NT2/D1 (cell line): ENCODE results near the gene SCN8A.

Experiments used
- DNase-seq: peaks from one replicate; pipeline ENCODE4 v3.0.0-alpha.2; 2011; ENCODE audit warnings: low read depth, low spot score
- H3K27me3 ChIP-seq: 2 replicates; pipeline ENCODE4 v1.6.0; 2011; ENCODE audit warnings: mild to moderate bottlenecking; ENCODE audit not compliant: insufficient read length, insufficient read depth
- H3K36me3 ChIP-seq: 2 replicates; pipeline ENCODE4 v1.6.1; 2011; ENCODE audit warnings: mild to moderate bottlenecking, low read length, mixed read lengths; ENCODE audit not compliant: insufficient read depth, insufficient read length
- H3K4me1 ChIP-seq: 2 replicates; pipeline ENCODE4 v1.5.1; 2011; ENCODE audit not compliant: insufficient read depth, insufficient read length
- H3K4me3 ChIP-seq: 2 replicates; pipeline ENCODE4 v1.5.1; 2011; ENCODE audit warnings: low read depth; ENCODE audit not compliant: insufficient read length
- H3K9ac ChIP-seq: 2 replicates; pipeline ENCODE4 v1.6.0; 2011; ENCODE audit warnings: low read depth; ENCODE audit not compliant: insufficient read length
- H3K9me3 ChIP-seq: 2 replicates; pipeline ENCODE4 v1.5.1; 2011; ENCODE audit warnings: mild to moderate bottlenecking, low read length; ENCODE audit not compliant: insufficient read depth
- SUZ12 ChIP-seq: IDR thresholded peaks from 2 replicates; pipeline ENCODE4 v1.6.1; 2011; ENCODE audit not compliant: insufficient read length, insufficient read depth; ENCODE audit errors: extremely low read depth
- YY1 ChIP-seq: IDR thresholded peaks from 2 replicates; pipeline ENCODE4 v1.6.1; 2011; ENCODE audit not compliant: insufficient read length, insufficient read depth
- ZNF274 ChIP-seq: IDR thresholded peaks from 2 replicates; pipeline ENCODE4 v1.6.1; 2011; ENCODE audit warnings: mild to moderate bottlenecking, low read depth, low read length

Gene SCN8A

GRCh38 chr12:51821440-51822260 is 230.6 kb downstream of the SCN8A start:
- Histone ChIP-seq H3K27me3 (peaks cover 3% of the 10 kb centered on the region), H3K9me3 (peaks cover 16% of the 10 kb centered on the region; the same call in 1 of the 2 replicates), H3K36me3 (peaks cover 25% of the 10 kb centered on the region), H3K4me3 (peak overlapping the region; percentile 81), H3K9ac (peak overlapping the region; percentile 93), H3K4me1 (peaks cover 12% of the 10 kb centered on the region)
- TF ChIP-seq SUZ12 = no peak
- TF ChIP-seq ZNF274 = no peak
- no peak for TF ChIP-seq YY1
- DNase-seq = no peak

GRCh38 chr12:51822261-51822616 is 231.2 kb downstream of the SCN8A start:
- DNase-seq = no peak
- no peak overlapping the region for H3K9ac ChIP-seq
- H3K27me3 ChIP-seq = peaks cover 3% of the 10 kb centered on the region
- H3K9me3 ChIP-seq = peaks cover 16% of the 10 kb centered on the region; the same call in 1 of the 2 replicates
- H3K4me1 ChIP-seq = peaks cover 17% of the 10 kb centered on the region
- TF ChIP-seq ZNF274 (no peak), YY1 (no peak), SUZ12 (no peak)
- H3K4me3 ChIP-seq = no peak overlapping the region
- peaks cover 25% of the 10 kb centered on the region for H3K36me3 ChIP-seq

GRCh38 chr12:51822956-51823355 is 231.9 kb downstream of the SCN8A start:
- DNase-seq = no peak
- Histone ChIP-seq H3K9ac (no peak overlapping the region), H3K36me3 (peaks cover 25% of the 10 kb centered on the region), H3K9me3 (peaks cover 16% of the 10 kb centered on the region; the same call in 1 of the 2 replicates), H3K4me3 (no peak overlapping the region), H3K4me1 (peaks cover 22% of the 10 kb centered on the region), H3K27me3 (peaks cover 3% of the 10 kb centered on the region)
- TF ChIP-seq SUZ12 = no peak
- TF ChIP-seq YY1 = no peak
- no peak for TF ChIP-seq ZNF274

- H3K4me1 ChIP-seq = peaks cover 25% of the 10 kb centered on the region
Observed at GRCh38 chr12:51823875-51824565, 233.0 kb downstream of the SCN8A start.

GRCh38 chr12:51825216-51825615 is 234.2 kb downstream of the SCN8A start:
- H3K27me3 ChIP-seq = no peaks in the 10 kb centered on the region
- DNase-seq = no peak
- H3K4me3 ChIP-seq = no peak overlapping the region
- H3K4me1 ChIP-seq = peaks cover 29% of the 10 kb centered on the region
- peaks cover 25% of the 10 kb centered on the region for H3K36me3 ChIP-seq
- peak overlapping the region; percentile 22 for H3K9ac ChIP-seq
- TF ChIP-seq YY1 = no peak
- no peak for TF ChIP-seq ZNF274
- no peak for TF ChIP-seq SUZ12
- H3K9me3 ChIP-seq = peaks cover 6% of the 10 kb centered on the region; the same call in 1 of the 2 replicates

More at GRCh38 chr12:51823875-51824565, 233.0 kb downstream of the SCN8A start:
- Histone ChIP-seq H3K9ac (no peak overlapping the region), H3K4me3 (no peak overlapping the region), H3K36me3 (peaks cover 25% of the 10 kb centered on the region), H3K27me3 (peaks cover 3% of the 10 kb centered on the region), H3K9me3 (peaks cover 16% of the 10 kb centered on the region; the same call in 1 of the 2 replicates)
- no peak for TF ChIP-seq ZNF274
- no peak for DNase-seq

- no peak for TF ChIP-seq SUZ12
- no peak for TF ChIP-seq YY1
- no peak for TF ChIP-seq ZNF274
- H3K9ac ChIP-seq = peak overlapping the region; percentile 54
- no peak overlapping the region for H3K4me3 ChIP-seq
- DNase-seq = no peak
- peaks cover 4% of the 10 kb centered on the region; the same call in 1 of the 2 replicates for H3K9me3 ChIP-seq
- H3K27me3 ChIP-seq = no peaks in the 10 kb centered on the region
- peaks cover 36% of the 10 kb centered on the region for H3K4me1 ChIP-seq
- H3K36me3 ChIP-seq = peaks cover 23% of the 10 kb centered on the region
Observed at GRCh38 chr12:51826881-51827280, 235.8 kb downstream of the SCN8A start.

- H3K9ac ChIP-seq = peak overlapping the region; percentile 56
- H3K4me3 ChIP-seq = no peak overlapping the region
- no peaks in the 10 kb centered on the region for H3K27me3 ChIP-seq
- TF ChIP-seq ZNF274 (no peak), SUZ12 (no peak), YY1 (no peak)
- peaks cover 31% of the 10 kb centered on the region for H3K4me1 ChIP-seq
- H3K36me3 ChIP-seq = peaks cover 11% of the 10 kb centered on the region
- no peak for DNase-seq
- H3K9me3 ChIP-seq = no peaks in the 10 kb centered on the region
Observed at GRCh38 chr12:51827925-51828818, 237.1 kb downstream of the SCN8A start.
